HepG2 (cell line): ENCODE results near the gene PMM2. TPM values are rescaled to one million over a fixed set of nuclear protein-coding genes. Genes with fewer than 3 reads are reported as not detected.

Source experiments
- CBFB ChIP-seq: sonication (generic); formaldehyde crosslinking; IDR thresholded peaks from 2 replicates; pipeline ENCODE4 v1.4.0; 2020; ENCODE audit warnings: missing genetic modification reagents
- FUBP1 ChIP-seq: sonication (generic); formaldehyde crosslinking; IDR thresholded peaks from 2 replicates; pipeline ENCODE4 v1.5.1; 2020; ENCODE audit warnings: missing genetic modification reagents, mild to moderate bottlenecking, borderline replicate concordance
- HNF1B ChIP-seq: sonication (generic); formaldehyde crosslinking; IDR thresholded peaks from 2 replicates; pipeline ENCODE4 v1.5.1; 2020; ENCODE audit warnings: mild to moderate bottlenecking, moderate library complexity, missing genetic modification reagents
- HOXA3 ChIP-seq: sonication (generic); formaldehyde crosslinking; IDR thresholded peaks from 2 replicates; pipeline ENCODE4 v1.5.0; 2020; ENCODE audit warnings: missing genetic modification reagents
- MATR3 ChIP-seq: sonication (generic); formaldehyde crosslinking; IDR thresholded peaks from 2 replicates; pipeline ENCODE4 v1.4.0; 2020; ENCODE audit warnings: missing genetic modification reagents
- MED13 ChIP-seq: sonication (generic); formaldehyde crosslinking; IDR thresholded peaks from 2 replicates; pipeline ENCODE4 v1.5.0; 2020; ENCODE audit warnings: missing genetic modification reagents
- MEIS1 ChIP-seq: sonication (generic); formaldehyde crosslinking; IDR thresholded peaks from 2 replicates; pipeline ENCODE4 v1.9.0; 2021; ENCODE audit warnings: mild to moderate bottlenecking, missing genetic modification reagents, moderate library complexity, borderline replicate concordance
- MLX ChIP-seq: IDR thresholded peaks from 2 replicates; pipeline ENCODE4 v1.6.1; 2016
- NR2F1 ChIP-seq, 2 experiments: fragments of 450-650 bp in 1 of 2; formaldehyde crosslinking in 1 of 2; IDR thresholded peaks; 2 replicates each; pipeline versions ENCODE4 v1.5.0 to v1.6.1; 2016 to 2020; ENCODE audit warnings: mild to moderate bottlenecking in 1 of 2, missing compliant biosample characterization in 1 of 2, missing genetic modification reagents in 1 of 2, moderate library complexity in 1 of 2
- SAFB2 ChIP-seq: sonication (generic); formaldehyde crosslinking; IDR thresholded peaks from 2 replicates; pipeline ENCODE4 v1.5.1; 2020; ENCODE audit warnings: missing genetic modification reagents, low read depth, mild to moderate bottlenecking, borderline replicate concordance
- XBP1 ChIP-seq: sonication (generic); formaldehyde crosslinking; IDR thresholded peaks from 2 replicates; pipeline ENCODE4 v1.5.0; 2020; ENCODE audit warnings: missing genetic modification reagents
- ZBTB8A ChIP-seq: sonication (generic); formaldehyde crosslinking; IDR thresholded peaks from 2 replicates; pipeline ENCODE4 v1.4.0; 2020; ENCODE audit warnings: mild to moderate bottlenecking, low read depth, missing genetic modification reagents, borderline replicate concordance
- ZC3H4 ChIP-seq: sonication (generic); formaldehyde crosslinking; IDR thresholded peaks from 2 replicates; pipeline ENCODE4 v1.4.0; 2020; ENCODE audit warnings: missing genetic modification reagents, borderline replicate concordance
- ZFP36L1 ChIP-seq: sonication (generic); formaldehyde crosslinking; IDR thresholded peaks from 2 replicates; pipeline ENCODE4 v1.8.0; 2022; ENCODE audit warnings: mild to moderate bottlenecking, missing genetic modification reagents, moderate library complexity
- ZGPAT ChIP-seq: IDR thresholded peaks from 2 replicates; pipeline ENCODE4 v1.6.1; 2016; ENCODE audit warnings: mild to moderate bottlenecking
- ZNF20 ChIP-seq: sonication (generic); formaldehyde crosslinking; IDR thresholded peaks from 2 replicates; pipeline ENCODE4 v1.4.0; 2020; ENCODE audit warnings: mild to moderate bottlenecking, moderate library complexity, missing genetic modification reagents
- ZNF30 ChIP-seq: sonication (generic); formaldehyde crosslinking; IDR thresholded peaks from 2 replicates; pipeline ENCODE4 v1.5.0; 2020; ENCODE audit warnings: mild to moderate bottlenecking, missing genetic modification reagents
- ZNF430 ChIP-seq: sonication (generic); formaldehyde crosslinking; IDR thresholded peaks from 2 replicates; pipeline ENCODE4 v1.9.0; 2021; ENCODE audit warnings: mild to moderate bottlenecking, missing genetic modification reagents
- ZNF691 ChIP-seq: sonication (generic); formaldehyde crosslinking; IDR thresholded peaks from 2 replicates; pipeline ENCODE4 v1.4.0; 2020; ENCODE audit warnings: missing genetic modification reagents, low read depth, mild to moderate bottlenecking, borderline replicate concordance
- ZNF740 ChIP-seq: sonication (generic); formaldehyde crosslinking; IDR thresholded peaks from 2 replicates; pipeline ENCODE4 v1.4.0; 2020; ENCODE audit warnings: missing genetic modification reagents
- ZNF878 ChIP-seq: sonication (generic); formaldehyde crosslinking; IDR thresholded peaks from 2 replicates; pipeline ENCODE4 v1.8.1; 2023; ENCODE audit warnings: mild to moderate bottlenecking, missing genetic modification reagents, moderate library complexity
- polyA plus RNA-seq, 8 experiments: library from polyadenylated mRNA; depleted of rRNA in 3 of 8; stranded (reverse) in 7 of 8; unstranded in 1 of 8; fragments of >200 nt; fragmentation: Illumina TruSeq in 4 of 8; extraction: Trizol in 4 of 8; gene quantifications; 2 replicates each; pipeline versions ENCODE4 v1.2.1 to v1.2.3, GENCODE V29; 2011 to 2016; ENCODE audit warnings: low read depth in 4 of 8, missing spikeins in 1 of 8, mixed read lengths in 1 of 8; ENCODE audit not compliant: insufficient read depth in 1 of 8
- total RNA-seq, 5 experiments: library from RNA; depleted of rRNA; stranded (reverse); fragments of >200 nt; fragmentation: Illumina TruSeq; extraction: Trizol; gene quantifications; 2 replicates each; pipeline ENCODE4 v1.2.3, GENCODE V29; 2016; ENCODE audit warnings: low read depth in 1 of 5

The PMM2 gene
- total and polyA plus RNA-seq, 2 of the 13 experiments (the other 11 are each of a cell fraction or from before 2014, with no cell fraction given), result 52.2 to 93.7 TPM

- TF ChIP-seq HNF1B (CRISPR knock-in tag) (0 out of 2 replicates have a peak, but pooled peaks have one; percentile 46), ZNF878 (CRISPR knock-in tag) (peak; percentile 61; the same call in 1 of the 2 replicates), NR2F1 (CRISPR knock-in tag; IDR thresholded peaks at IDR 0.05) (no peak; a peak in 1 of 4 replicates), MED13 (CRISPR knock-in tag) (0 out of 2 replicates have a peak, but pooled peaks have one; percentile 2), MATR3 (CRISPR knock-in tag) (no peak), CBFB (CRISPR knock-in tag) (no peak; the same call in 1 of the 2 replicates), ZC3H4 (CRISPR knock-in tag) (no peak), MEIS1 (CRISPR knock-in tag) (no peak), ZNF20 (CRISPR knock-in tag) (no peak), XBP1 (CRISPR knock-in tag) (no peak), SAFB2 (no peak), ZFP36L1 (CRISPR knock-in tag) (0 out of 2 replicates have a peak, but pooled peaks have one; percentile 29), MLX (CRISPR knock-in tag) (peak; percentile 62), HOXA3 (peak; percentile 50), FUBP1 (CRISPR knock-in tag) (no peak), ZBTB8A (CRISPR knock-in tag) (no peak), ZGPAT (CRISPR knock-in tag) (peak; percentile 66; the same call in 1 of the 2 replicates), ZNF740 (CRISPR knock-in tag) (no peak), ZNF30 (CRISPR knock-in tag) (no peak), ZNF430 (CRISPR knock-in tag) (peak; percentile 90), ZNF691 (no peak)
Measured at GRCh38 chr16:8866118-8866883, 68.7 kb downstream of the PMM2 start (continued).
